Measurements from ENCODE around the gene ZNF681.

DNA sequence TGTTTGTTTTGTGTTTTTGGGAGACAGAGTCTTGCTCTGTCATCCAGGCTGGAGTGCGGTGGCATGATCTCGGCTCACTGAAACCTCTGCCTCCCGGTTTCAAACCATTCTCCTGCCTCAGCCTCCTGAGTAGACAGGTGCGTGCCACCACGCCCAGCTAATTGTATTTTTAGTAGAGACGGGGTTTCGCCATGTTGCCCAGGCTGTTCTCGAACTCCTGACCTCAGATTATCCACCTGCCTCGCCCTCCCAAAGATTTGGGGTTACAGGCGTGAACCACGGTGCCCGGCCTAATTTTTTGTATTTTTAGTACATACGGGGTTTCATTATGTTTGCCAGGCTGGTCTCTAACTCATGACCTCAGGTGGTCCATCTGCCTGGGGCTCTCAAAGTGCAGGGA, 8.3 kb upstream of the ZNF681 start:
- TF ChIP-seq, protein P1, sequence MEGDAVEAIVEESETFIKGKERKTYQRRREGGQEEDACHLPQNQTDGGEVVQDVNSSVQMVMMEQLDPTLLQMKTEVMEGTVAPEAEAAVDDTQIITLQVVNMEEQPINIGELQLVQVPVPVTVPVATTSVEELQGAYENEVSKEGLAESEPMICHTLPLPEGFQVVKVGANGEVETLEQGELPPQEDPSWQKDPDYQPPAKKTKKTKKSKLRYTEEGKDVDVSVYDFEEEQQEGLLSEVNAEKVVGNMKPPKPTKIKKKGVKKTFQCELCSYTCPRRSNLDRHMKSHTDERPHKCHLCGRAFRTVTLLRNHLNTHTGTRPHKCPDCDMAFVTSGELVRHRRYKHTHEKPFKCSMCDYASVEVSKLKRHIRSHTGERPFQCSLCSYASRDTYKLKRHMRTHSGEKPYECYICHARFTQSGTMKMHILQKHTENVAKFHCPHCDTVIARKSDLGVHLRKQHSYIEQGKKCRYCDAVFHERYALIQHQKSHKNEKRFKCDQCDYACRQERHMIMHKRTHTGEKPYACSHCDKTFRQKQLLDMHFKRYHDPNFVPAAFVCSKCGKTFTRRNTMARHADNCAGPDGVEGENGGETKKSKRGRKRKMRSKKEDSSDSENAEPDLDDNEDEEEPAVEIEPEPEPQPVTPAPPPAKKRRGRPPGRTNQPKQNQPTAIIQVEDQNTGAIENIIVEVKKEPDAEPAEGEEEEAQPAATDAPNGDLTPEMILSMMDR (conservative IDR thresholded peaks at IDR 0.05) = no peak
- no peak for TF ChIP-seq EZH2 (IDR thresholded peaks at IDR 0.05; ENCODE audit: low read depth)

Measured in PC-9 (cell line).